IMR-90 (cell line): ENCODE results near the gene ARMC3. TPM values are rescaled to one million over a fixed set of nuclear protein-coding genes. Genes with fewer than 3 reads are reported as not detected.

Experiments
- ATAC-seq: fragments of 200-7000 bp; cut with Tn5 transposase; 2 replicates; pipeline ENCODE4 v1.9.1; 2020; ENCODE audit warnings: low read depth, mild to moderate bottlenecking, moderate library complexity
- BruUV-seq: library from RNA; stranded (reverse); fragments of 400-500 nt; replicated peaks from 2 replicates; lab custom pipeline; 2021; lab: Mats Ljungman, UMichigan
- CTCF ChIA-PET: fragments of 300-600 bp; formaldehyde crosslinking; extraction: SDS; loops from one replicate; lab custom pipeline; 2021; ENCODE audit warnings: antibody characterized with exemption; lab: Yijun Ruan, JAX
- POLR2A ChIA-PET: fragments of 300-600 bp; sonication (Branson Sonifier 250); formaldehyde crosslinking; loops from one replicate; lab custom pipeline; 2022; ENCODE audit warnings: antibody characterized with exemption; ENCODE audit not compliant: unreplicated experiment; lab: Charles Lee
- DNase-seq: peaks from one replicate; pipeline ENCODE4 v3.0.0; 2013
- H2AFZ ChIP-seq: replicated peaks from 2 replicates; pipeline ENCODE3; 2013; ENCODE audit warnings: low read length, mild to moderate bottlenecking; ENCODE audit not compliant: poor library complexity
- H2AK5ac ChIP-seq: 2 replicates; pipeline ENCODE4 v1.6.1; 2013; ENCODE audit warnings: low read depth, low read length, inconsistent platforms
- H2AK9ac ChIP-seq: replicated peaks from 2 replicates; pipeline ENCODE3; 2013; ENCODE audit warnings: mild to moderate bottlenecking, low read depth, low read length, moderate library complexity; ENCODE audit not compliant: poor library complexity
- H2BK120ac ChIP-seq: 2 replicates; pipeline ENCODE4 v1.6.1; 2013; ENCODE audit warnings: low read depth, low read length, inconsistent platforms
- H2BK15ac ChIP-seq: 3 replicates; pipeline ENCODE4 v1.6.1; 2013; ENCODE audit warnings: low read depth, low read length, inconsistent platforms
- H2BK20ac ChIP-seq: 2 replicates; pipeline ENCODE4 v1.6.1; 2013; ENCODE audit warnings: low read depth, mild to moderate bottlenecking, inconsistent platforms, low read length, moderate library complexity
- H2BK5ac ChIP-seq: 2 replicates; pipeline ENCODE4 v1.6.1; 2013; ENCODE audit warnings: mild to moderate bottlenecking, low read depth, low read length, inconsistent platforms; ENCODE audit not compliant: poor library complexity, severe bottlenecking
- H3K14ac ChIP-seq: replicated peaks from 2 replicates; pipeline ENCODE4 v1.6.1; 2013; ENCODE audit warnings: low read depth, low read length, inconsistent platforms
- H3K18ac ChIP-seq: 2 replicates; pipeline ENCODE4 v1.6.1; 2013; ENCODE audit warnings: low read depth, low read length, control low read depth
- H3K23ac ChIP-seq: 2 replicates; pipeline ENCODE4 v1.6.1; 2013; ENCODE audit warnings: low read depth, low read length, inconsistent platforms
- H3K27ac ChIP-seq: 2 replicates; pipeline ENCODE4 v1.5.1; 2013; ENCODE audit warnings: mild to moderate bottlenecking, control low read depth, low read length; ENCODE audit not compliant: insufficient read depth
- H3K27me3 ChIP-seq: 2 replicates; pipeline ENCODE4 v1.6.1; 2013; ENCODE audit warnings: low read length; ENCODE audit not compliant: control insufficient read depth, insufficient read depth
- H3K36me3 ChIP-seq: 2 replicates; pipeline ENCODE4 v1.6.1; 2013; ENCODE audit warnings: low read length, mixed read lengths; ENCODE audit not compliant: control insufficient read depth, insufficient read depth
- H3K4ac ChIP-seq: 2 replicates; pipeline ENCODE4 v1.6.1; 2013; ENCODE audit warnings: low read depth, low read length, inconsistent platforms
- H3K4me1 ChIP-seq: 2 replicates; pipeline ENCODE4 v1.6.1; 2013; ENCODE audit warnings: low read length, mixed read lengths; ENCODE audit not compliant: control insufficient read depth, insufficient read depth
- H3K4me2 ChIP-seq: 2 replicates; pipeline ENCODE4 v1.6.1; 2013; ENCODE audit warnings: low read depth, mild to moderate bottlenecking, control low read depth, low read length, moderate library complexity
- H3K4me3 ChIP-seq: 2 replicates; pipeline ENCODE4 v1.5.1; 2013; ENCODE audit warnings: low read depth, mild to moderate bottlenecking, control low read depth, low read length, moderate library complexity; ENCODE audit not compliant: insufficient read depth
- H3K56ac ChIP-seq: 2 replicates; pipeline ENCODE4 v1.6.1; 2013; ENCODE audit warnings: low read length, inconsistent platforms; ENCODE audit not compliant: insufficient read depth; ENCODE audit errors: extremely low read depth
- H3K79me1 ChIP-seq, 2 experiments: 2 replicates each; pipeline ENCODE4 v1.6.1; 2013; ENCODE audit warnings: low read length in 2 of 2, inconsistent platforms in 1 of 2, low read depth in 1 of 2
- H3K9ac ChIP-seq: 2 replicates; pipeline ENCODE4 v1.6.1; 2013; ENCODE audit warnings: low read depth, low read length, control low read depth
- H3K9me1 ChIP-seq: 2 replicates; pipeline ENCODE4 v1.6.1; 2013; ENCODE audit warnings: low read length, inconsistent platforms; ENCODE audit not compliant: insufficient read depth
- H3K9me3 ChIP-seq: 2 replicates; pipeline ENCODE4 v1.6.1; 2013; ENCODE audit warnings: low read length; ENCODE audit not compliant: control insufficient read depth, insufficient read depth
- H4K20me1 ChIP-seq: 2 replicates; pipeline ENCODE4 v1.6.1; 2013; ENCODE audit warnings: low read length, inconsistent platforms; ENCODE audit not compliant: insufficient read depth
- H4K5ac ChIP-seq: 2 replicates; pipeline ENCODE4 v1.6.1; 2013; ENCODE audit warnings: mild to moderate bottlenecking, low read depth, low read length, control low read depth
- H4K8ac ChIP-seq, 2 experiments: 2 replicates each; pipeline ENCODE4 v1.6.1; 2013; ENCODE audit warnings: low read depth in 2 of 2, low read length in 2 of 2, control low read depth in 1 of 2, inconsistent platforms in 1 of 2
- H4K91ac ChIP-seq: 2 replicates; pipeline ENCODE4 v1.6.1; 2013; ENCODE audit warnings: low read depth, low read length, inconsistent platforms; ENCODE audit not compliant: insufficient read depth
- USF2 ChIP-seq: fragments of 150-350 bp; IDR thresholded peaks from 2 replicates; pipeline ENCODE4 v1.6.1; 2017; ENCODE audit warnings: mild to moderate bottlenecking, antibody characterized with exemption, low read length, low read depth
- WGBS, 2 experiments: methylation state at CpG; one replicate each; pipeline versions ENCODE4 v1.1.5 to v1.1.7; 2013; ENCODE audit warnings: missing lambda C conversion rate in 2 of 2; ENCODE audit not compliant: insufficient read length in 1 of 2; ENCODE audit errors: extremely low coverage in 2 of 2; 5-methylcytosine and 5-hydroxymethylcytosine counted together
- dilution Hi-C: fragments of 300-500 bp; cut with HindIII; formaldehyde crosslinking; loops from one replicate; pipeline ENCODE4 v1.14.3; 2018; ENCODE audit warnings: low sequenced_read_pairs; ENCODE audit not compliant: unreplicated experiment
- in situ Hi-C: fragments of 300-500 bp; cut with MboI; formaldehyde crosslinking; loops from 3 replicates; pipeline ENCODE4 v1.14.3; 2019; ENCODE audit warnings: low sequenced_read_pairs, inconsistent platforms, mixed read lengths
- intact Hi-C: fragments of 100-400 bp; cut with micrococcal nuclease; formaldehyde crosslinking; loops from 2 replicates; pipeline ENCODE4 v1.10.0; 2022
- polyA plus RNA-seq, 3 experiments: library from polyadenylated mRNA; depleted of rRNA; stranded (reverse); fragments of >200 nt; gene quantifications; 2 replicates each; pipeline ENCODE4 v1.2.3, GENCODE V29; 2012; ENCODE audit warnings: low replicate concordance in 1 of 3
- total RNA-seq: library from RNA; depleted of rRNA; stranded (reverse); fragments of >200 nt; gene quantifications from 2 replicates; pipeline ENCODE4 v1.2.3, GENCODE V29; 2012

The ARMC3 gene
- total and polyA plus RNA-seq, 2 of the 4 experiments (the other 2 are of a cell fraction): not detected

- Histone ChIP-seq H3K18ac (no peak overlapping the region), H4K20me1 (no peaks in the 10 kb centered on the region), H3K9me3 (no peaks in the 10 kb centered on the region), H3K9me1 (no peaks in the 10 kb centered on the region), H4K5ac (no peak overlapping the region), H3K23ac (no peak overlapping the region), H3K27ac (no peak overlapping the region), H3K14ac (no peak overlapping the region), H2BK120ac (no peak overlapping the region), H2AK5ac (no peak overlapping the region), H4K8ac (no peak overlapping the region), H3K79me1 (no peaks in the 10 kb centered on the region), H3K36me3 (no peaks in the 10 kb centered on the region), H2BK5ac (no peak overlapping the region), H3K9ac (no peak overlapping the region), H3K4me2 (no peak overlapping the region), H2BK20ac (no peak overlapping the region), H3K56ac (no peak overlapping the region), H2AK9ac (no peak overlapping the region), H3K4me3 (no peak overlapping the region), H3K4ac (no peak overlapping the region), H4K91ac (no peak overlapping the region), H2BK15ac (no peak overlapping the region), H2AFZ (no peak overlapping the region), H3K4me1 (no peaks in the 10 kb centered on the region), H3K27me3 (no peaks in the 10 kb centered on the region)
- dilution Hi-C loops: no loop called here
- ATAC-seq (no peak), DNase-seq (no peak)
- ChIA-PET CTCF (no interaction called here), POLR2A (no interaction called here)
- in situ Hi-C loops: no loop called here
- WGBS, 2 experiments: no CpG with 5 or more reads among the region's 3 CpGs
- no TSS peak for BruUV-seq
- intact Hi-C loops: no loop called here
- TF ChIP-seq USF2: no peak
Observed at GRCh38 chr10:23031318-23031717, 103.5 kb downstream of the ARMC3 start.
